Tibial nerve (tissue), 4 donors: ENCODE measurements around the gene ANO6. TPM values are rescaled to one million over a fixed set of nuclear protein-coding genes. Genes with fewer than 3 reads are reported as not detected.
"Not testable (repeated sequence)": the region's sequence is repeated elsewhere in the genome, so short reads cannot be mapped to it uniquely, and the experiment has no call there.

Experiments used
- DNase-seq, 2 donors: peaks; one replicate each; pipeline ENCODE4 v3.0.0-alpha.2; 2019; ENCODE audit warnings: low spot score in 2 of 2
- H3K27ac ChIP-seq, 4 donors: fragments of 200-600 bp; sonication (generic) in 3 of 4; one replicate each; pipeline ENCODE4 v1.5.1; 2017 to 2019; ENCODE audit warnings: mild to moderate bottlenecking in 1 of 4
- H3K27me3 ChIP-seq, 2 donors: fragments of 200-600 bp; sonication (generic) in 1 of 2; one replicate each; pipeline versions ENCODE4 v1.5.1 to v1.6.0; 2017 to 2019
- H3K36me3 ChIP-seq, 3 donors: fragments of 200-600 bp; sonication (generic); one replicate each; pipeline ENCODE4 v1.5.1; 2018 to 2019
- H3K4me1 ChIP-seq, 4 donors: fragments of 200-600 bp; sonication (generic) in 3 of 4; one replicate each; pipeline ENCODE4 v1.5.1; 2017 to 2019
- H3K4me3 ChIP-seq, 4 donors: fragments of 200-600 bp; sonication (generic) in 3 of 4; one replicate each; pipeline ENCODE4 v1.5.1; 2017 to 2019; ENCODE audit warnings: mild to moderate bottlenecking in 1 of 4, moderate library complexity in 1 of 4
- H3K9me3 ChIP-seq, 4 donors: fragments of 200-600 bp; sonication (generic) in 3 of 4; one replicate each; pipeline ENCODE4 v1.5.1; 2017 to 2019
- EP300 ChIP-seq, 2 donors: sonication (generic); formaldehyde crosslinking; IDR thresholded peaks; one replicate each; pipeline ENCODE4 v1.6.1; 2017; ENCODE audit warnings: antibody characterized with exemption in 2 of 2, mild to moderate bottlenecking in 1 of 2
- POLR2A ChIP-seq, 2 donors: fragments of 450-650 bp; IDR thresholded peaks; one replicate each; pipeline ENCODE4 v1.6.1; 2017; ENCODE audit warnings: antibody characterized with exemption in 2 of 2, mild to moderate bottlenecking in 2 of 2, moderate library complexity in 2 of 2
- WGBS, 2 donors: methylation state at CpG; one replicate each; pipeline ENCODE4 v1.1.5; 2018; 5-methylcytosine and 5-hydroxymethylcytosine counted together
- total RNA-seq, 4 donors: library from RNA; depleted of rRNA; stranded (reverse); fragments of >200 nt; gene quantifications; one replicate each; pipeline ENCODE4 v1.1.0, GENCODE V29; 2016
- TF ChIP-seq, protein P1 (sequence below), 5 experiments: fragments of 200-600 bp in 3 of 5; fragments of 450-650 bp in 2 of 5; sonication (generic) in 3 of 5; IDR thresholded peaks; one replicate each; pipeline ENCODE4 v1.5.1; 2016 to 2019; ENCODE audit warnings: antibody characterized with exemption in 5 of 5, mild to moderate bottlenecking in 3 of 5, moderate library complexity in 2 of 5

Gene ANO6
- total RNA-seq, 4 donors from 2014 or later: 44.1 to 52.2 (median 45.3) TPM

DNA sequence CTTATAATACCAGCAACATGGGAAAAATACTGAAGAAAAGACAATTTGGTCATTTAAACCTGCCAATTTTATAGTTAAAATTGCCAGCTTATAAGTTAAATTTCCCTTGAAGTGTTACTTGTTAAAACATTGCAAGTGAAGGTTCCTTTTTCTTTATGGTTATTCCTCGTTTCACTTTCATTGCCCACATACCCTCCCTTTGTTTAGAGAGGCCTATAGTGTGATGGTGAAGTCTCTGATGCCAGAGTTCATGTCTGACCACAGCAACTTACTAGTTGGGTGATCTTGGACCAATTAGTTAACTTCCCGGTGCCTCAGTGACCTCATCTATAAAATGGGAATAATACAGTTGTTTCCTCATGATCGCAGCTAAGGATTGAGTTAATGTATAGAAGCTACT lies 173.5 kb downstream of the ANO6 start:
- WGBS, 2 donors: 83% methylated on average over 3 of the region's 3 CpGs

DNA sequence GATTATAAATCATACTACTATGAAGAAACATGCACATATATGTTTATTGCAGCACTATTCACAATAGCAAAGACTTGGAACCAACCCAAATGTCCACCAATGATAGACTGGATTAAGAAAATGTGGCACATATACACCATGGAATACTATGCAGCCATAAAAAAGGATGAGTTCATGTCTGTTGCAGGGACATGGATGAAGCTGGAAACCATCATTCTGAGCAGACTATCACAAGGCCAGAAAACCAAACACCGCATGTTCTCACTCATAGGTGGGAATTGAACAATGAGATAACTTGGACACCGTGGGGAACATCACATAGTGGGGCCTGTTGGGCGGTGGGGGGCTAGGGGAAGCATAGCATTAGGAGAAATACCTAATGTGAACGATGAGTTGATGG lies 181.6 kb downstream of the ANO6 start:
- not testable (repeated sequence) for H3K4me3 ChIP-seq, H3K36me3 ChIP-seq, H3K27ac ChIP-seq, H3K4me1 ChIP-seq, H3K27me3 ChIP-seq, DNase-seq, H3K9me3 ChIP-seq
- WGBS, 2 donors: 98 to 100% methylated on average over 4 of the region's 4 CpGs

More for the DNA sequence above, 173.5 kb downstream of the ANO6 start:
- Histone ChIP-seq H3K27ac (no peak overlapping the region), H3K4me1 (peaks cover 0 to 5% (median 0%) of the 10 kb centered on the region in 4 donors), H3K36me3 (peaks cover 0 to 47% (median 0%) of the 10 kb centered on the region in 3 donors), H3K9me3 (no peaks in the 10 kb centered on the region), H3K27me3 (no peaks in the 10 kb centered on the region), H3K4me3 (no peak overlapping the region)
- no peak for TF ChIP-seq POLR2A (IDR thresholded peaks at IDR 0.05)
- TF ChIP-seq EP300 (IDR thresholded peaks at IDR 0.05): no peak
- TF ChIP-seq, protein P1, sequence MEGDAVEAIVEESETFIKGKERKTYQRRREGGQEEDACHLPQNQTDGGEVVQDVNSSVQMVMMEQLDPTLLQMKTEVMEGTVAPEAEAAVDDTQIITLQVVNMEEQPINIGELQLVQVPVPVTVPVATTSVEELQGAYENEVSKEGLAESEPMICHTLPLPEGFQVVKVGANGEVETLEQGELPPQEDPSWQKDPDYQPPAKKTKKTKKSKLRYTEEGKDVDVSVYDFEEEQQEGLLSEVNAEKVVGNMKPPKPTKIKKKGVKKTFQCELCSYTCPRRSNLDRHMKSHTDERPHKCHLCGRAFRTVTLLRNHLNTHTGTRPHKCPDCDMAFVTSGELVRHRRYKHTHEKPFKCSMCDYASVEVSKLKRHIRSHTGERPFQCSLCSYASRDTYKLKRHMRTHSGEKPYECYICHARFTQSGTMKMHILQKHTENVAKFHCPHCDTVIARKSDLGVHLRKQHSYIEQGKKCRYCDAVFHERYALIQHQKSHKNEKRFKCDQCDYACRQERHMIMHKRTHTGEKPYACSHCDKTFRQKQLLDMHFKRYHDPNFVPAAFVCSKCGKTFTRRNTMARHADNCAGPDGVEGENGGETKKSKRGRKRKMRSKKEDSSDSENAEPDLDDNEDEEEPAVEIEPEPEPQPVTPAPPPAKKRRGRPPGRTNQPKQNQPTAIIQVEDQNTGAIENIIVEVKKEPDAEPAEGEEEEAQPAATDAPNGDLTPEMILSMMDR (IDR thresholded peaks at IDR 0.05): no peak
- DNase-seq: no peak

GRCh38 chr12:45398552-45398951 lies 182.7 kb downstream of the ANO6 start:
- H3K4me3 ChIP-seq: no peak overlapping the region
- H3K36me3 ChIP-seq: peaks cover 0 to 17% (median 0%) of the 10 kb centered on the region in 3 donors
- H3K27ac ChIP-seq: no peak overlapping the region
- WGBS, 2 donors: 82 to 84% methylated on average over 4 of the region's 4 CpGs
- no peak for DNase-seq
- TF ChIP-seq, protein P1 (IDR thresholded peaks at IDR 0.05): no peak
- TF ChIP-seq EP300 (IDR thresholded peaks at IDR 0.05) (no peak), POLR2A (IDR thresholded peaks at IDR 0.05) (no peak)
- H3K27me3 ChIP-seq: no peaks in the 10 kb centered on the region
- H3K9me3 ChIP-seq: peaks cover 0 to 8% (median 0%) of the 10 kb centered on the region in 4 donors
- no peaks in the 10 kb centered on the region for H3K4me1 ChIP-seq

DNA sequence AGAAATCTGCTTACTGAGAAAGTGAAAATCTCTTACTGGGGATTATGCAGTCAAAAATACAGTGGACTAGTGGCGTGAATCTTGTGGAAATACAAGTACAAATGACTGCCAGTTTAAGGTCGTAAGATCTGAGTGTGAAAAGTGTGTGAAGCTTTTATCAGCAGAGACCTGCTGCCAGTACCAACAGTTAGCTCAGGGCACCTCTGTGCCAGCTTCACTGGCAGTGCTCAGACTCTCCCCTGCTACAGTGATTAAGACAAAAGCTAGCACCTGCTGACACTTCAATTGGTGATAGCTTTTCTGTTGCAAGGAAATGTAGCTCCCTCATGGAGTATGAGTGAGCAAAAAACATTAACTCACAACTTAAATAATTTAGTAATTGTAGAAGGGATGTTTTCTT lies 185.1 kb downstream of the ANO6 start:
- Histone ChIP-seq H3K4me3 (no peak overlapping the region), H3K27me3 (no peaks in the 10 kb centered on the region), H3K36me3 (peaks cover 0 to 30% (median 0%) of the 10 kb centered on the region in 3 donors), H3K4me1 (no peaks in the 10 kb centered on the region), H3K9me3 (peaks cover 0 to 4% (median 0%) of the 10 kb centered on the region in 4 donors), H3K27ac (no peak overlapping the region)
- WGBS, 2 donors: 71 to 84% methylated on average over 2 of the region's 2 CpGs
- DNase-seq: no peak
- no peak for TF ChIP-seq POLR2A (IDR thresholded peaks at IDR 0.05)
- no peak for TF ChIP-seq EP300 (IDR thresholded peaks at IDR 0.05)
- TF ChIP-seq, protein P1 (IDR thresholded peaks at IDR 0.05): no peak

DNA sequence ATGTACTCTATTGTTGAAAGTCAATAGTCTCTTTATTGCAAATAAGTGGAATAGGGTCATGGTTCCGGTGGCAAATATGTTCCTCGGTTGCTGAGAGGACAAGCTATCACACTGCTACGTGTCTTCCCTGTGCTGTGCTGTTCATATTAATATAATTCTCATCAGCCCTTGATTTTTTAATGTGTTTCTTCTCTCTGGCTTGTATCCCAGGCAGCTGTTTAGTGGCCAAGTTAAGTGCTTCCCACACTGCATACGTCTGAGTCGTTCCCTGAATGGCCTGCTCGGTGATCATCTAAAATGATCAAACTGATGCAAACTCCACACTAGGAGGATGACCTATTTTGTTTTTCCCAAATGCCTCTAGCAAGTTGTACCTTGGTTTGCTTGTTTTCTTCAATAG lies 186.4 kb downstream of the ANO6 start:
- Histone ChIP-seq H3K27me3 (no peaks in the 10 kb centered on the region), H3K9me3 (no peaks in the 10 kb centered on the region), H3K4me3 (no peak overlapping the region), H3K36me3 (peaks cover 0 to 34% (median 0%) of the 10 kb centered on the region in 3 donors), H3K27ac (no peak overlapping the region), H3K4me1 (no peaks in the 10 kb centered on the region)
- no peak for DNase-seq
- TF ChIP-seq POLR2A (IDR thresholded peaks at IDR 0.05): no peak
- TF ChIP-seq EP300 (IDR thresholded peaks at IDR 0.05): no peak
- TF ChIP-seq, protein P1 (IDR thresholded peaks at IDR 0.05): no peak
- 23 to 35% methylated on average over 6 of the region's 6 CpGs for WGBS, 2 donors
